Uterus (tissue), 4 donors: ENCODE results near the gene OAT. TPM values are rescaled to one million over a fixed set of nuclear protein-coding genes. Genes with fewer than 3 reads are reported as not detected.

ENCODE experiments used
- DNase-seq, 2 donors: peaks; one replicate each; pipeline ENCODE4 v3.0.0-alpha.2; 2019 to 2020
- H3K27ac ChIP-seq, 2 donors: fragments of 200-600 bp; sonication (generic); 1 replicate in 1 of 2; 2 replicates in 1 of 2; pipeline ENCODE4 v1.5.1; 2016 to 2018
- H3K27me3 ChIP-seq, 2 donors: fragments of 200-600 bp; sonication (generic); one replicate each; pipeline ENCODE4 v1.5.1; 2018 to 2019; ENCODE audit warnings: control low read depth in 1 of 2
- H3K36me3 ChIP-seq, 2 donors: fragments of 200-600 bp; sonication (generic); one replicate each; pipeline ENCODE4 v1.5.1; 2019; ENCODE audit warnings: control low read depth in 1 of 2
- H3K4me1 ChIP-seq, 2 donors: fragments of 200-600 bp; sonication (generic); one replicate each; pipeline ENCODE4 v1.5.1; 2018 to 2019; ENCODE audit warnings: control low read depth in 1 of 2
- H3K4me3 ChIP-seq, 2 donors: fragments of 200-600 bp; sonication (generic); 1 replicate in 1 of 2; 2 replicates in 1 of 2; pipeline ENCODE4 v1.5.1; 2018 to 2019; ENCODE audit warnings: mild to moderate bottlenecking in 1 of 2
- H3K9me3 ChIP-seq, 2 donors: fragments of 200-600 bp; sonication (generic); one replicate each; pipeline ENCODE4 v1.5.1; 2019; ENCODE audit warnings: control low read depth in 1 of 2
- POLR2A ChIP-seq, 2 donors: fragments of 450-650 bp; IDR thresholded peaks; one replicate each; pipeline ENCODE4 v1.6.1; 2016; ENCODE audit warnings: antibody characterized with exemption in 2 of 2, mild to moderate bottlenecking in 1 of 2, moderate library complexity in 1 of 2
- intact Hi-C: fragments of 100-400 bp; cut with DNase I; formaldehyde crosslinking; loops from one replicate; pipeline ENCODE4 v1.15.1; 2023; ENCODE audit warnings: low total_unique reads
- total RNA-seq, 4 donors: library from RNA; depleted of rRNA in 3 of 4; stranded (reverse); fragments of >200 nt in 3 of 4; gene quantifications; one replicate each; pipeline versions ENCODE4 v1.1.0 to v1.2.4, GENCODE V29; 2014 to 2023
- TF ChIP-seq, protein P1 (sequence below), 4 experiments: fragments of 200-600 bp in 2 of 4; fragments of 450-650 bp in 2 of 4; sonication (generic) in 2 of 4; IDR thresholded peaks; one replicate each; pipeline ENCODE4 v1.5.1; 2016 to 2019; ENCODE audit warnings: antibody characterized with exemption in 4 of 4, mild to moderate bottlenecking in 2 of 4, moderate library complexity in 1 of 4
- donor health status: DM: yes; HTN: yes; CAD: no.

Gene OAT
- total RNA-seq, 4 donors from 2014 or later, result 75.3 to 175 (median 97.6) TPM

- intact Hi-C loops, result loop anchor here (2.0 kb wide), 1 partner anchor 396 kb away; no protein-coding TSS in a partner anchor
- no peak for DNase-seq
- TF ChIP-seq, protein P1, sequence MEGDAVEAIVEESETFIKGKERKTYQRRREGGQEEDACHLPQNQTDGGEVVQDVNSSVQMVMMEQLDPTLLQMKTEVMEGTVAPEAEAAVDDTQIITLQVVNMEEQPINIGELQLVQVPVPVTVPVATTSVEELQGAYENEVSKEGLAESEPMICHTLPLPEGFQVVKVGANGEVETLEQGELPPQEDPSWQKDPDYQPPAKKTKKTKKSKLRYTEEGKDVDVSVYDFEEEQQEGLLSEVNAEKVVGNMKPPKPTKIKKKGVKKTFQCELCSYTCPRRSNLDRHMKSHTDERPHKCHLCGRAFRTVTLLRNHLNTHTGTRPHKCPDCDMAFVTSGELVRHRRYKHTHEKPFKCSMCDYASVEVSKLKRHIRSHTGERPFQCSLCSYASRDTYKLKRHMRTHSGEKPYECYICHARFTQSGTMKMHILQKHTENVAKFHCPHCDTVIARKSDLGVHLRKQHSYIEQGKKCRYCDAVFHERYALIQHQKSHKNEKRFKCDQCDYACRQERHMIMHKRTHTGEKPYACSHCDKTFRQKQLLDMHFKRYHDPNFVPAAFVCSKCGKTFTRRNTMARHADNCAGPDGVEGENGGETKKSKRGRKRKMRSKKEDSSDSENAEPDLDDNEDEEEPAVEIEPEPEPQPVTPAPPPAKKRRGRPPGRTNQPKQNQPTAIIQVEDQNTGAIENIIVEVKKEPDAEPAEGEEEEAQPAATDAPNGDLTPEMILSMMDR (IDR thresholded peaks at IDR 0.05), result no peak
- no peak for TF ChIP-seq POLR2A (IDR thresholded peaks at IDR 0.05)
- Histone ChIP-seq H3K4me3 (no peak overlapping the region), H3K36me3 (no peaks in the 10 kb centered on the region), H3K4me1 (peaks cover 0 to 4% of the 10 kb centered on the region in 2 donors), H3K27me3 (no peaks in the 10 kb centered on the region), H3K27ac (no peak overlapping the region), H3K9me3 (no peaks in the 10 kb centered on the region)
Measured at GRCh38 chr10:124390471-124391187, 28.1 kb downstream of the OAT start.

GRCh38 chr10:124389613-124390361 lies 28.9 kb downstream of the OAT start:
- no peak overlapping the region for H3K4me3 ChIP-seq

DNA sequence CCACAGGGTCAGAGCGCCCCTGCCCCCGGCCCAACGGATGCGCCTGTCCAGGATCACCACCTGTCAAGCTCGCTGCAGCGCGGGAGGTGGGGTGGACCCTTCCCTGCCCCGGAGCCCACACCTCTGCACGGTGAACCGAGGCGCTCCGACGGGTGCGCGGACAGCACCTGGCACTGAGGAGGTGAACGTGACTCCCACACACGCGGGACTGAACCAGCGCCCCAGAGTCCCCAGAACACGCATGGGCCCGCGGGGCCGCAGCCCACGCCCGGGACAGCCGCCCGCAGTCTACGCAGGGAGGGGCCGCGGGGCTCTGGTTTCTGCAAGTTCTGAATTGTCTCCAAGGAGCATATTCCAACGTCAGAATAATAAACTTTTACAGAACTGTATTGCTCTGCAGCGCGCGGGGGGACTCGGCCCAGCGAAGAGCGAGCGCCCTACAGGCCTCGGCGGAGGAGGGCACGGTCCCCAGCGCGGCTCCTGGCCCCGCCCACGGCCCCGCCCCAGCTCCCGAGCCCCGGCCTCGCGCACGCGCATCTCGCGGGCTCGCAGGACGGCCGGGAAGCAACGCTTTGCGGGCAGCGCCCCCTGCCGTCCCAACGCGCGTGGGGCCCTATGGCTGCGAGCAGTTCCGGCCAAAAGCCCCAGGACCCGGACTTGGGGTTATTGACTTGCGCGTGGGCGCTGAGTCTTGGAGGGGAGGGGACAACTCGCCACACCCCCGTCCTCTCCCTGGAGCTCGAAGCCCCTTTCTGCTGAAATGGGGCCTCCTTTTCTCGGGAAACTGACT lies 29.7 kb downstream of the OAT start:
- peak overlapping the region; percentile 48 for H3K27ac ChIP-seq
- H3K36me3 ChIP-seq, result no peaks in the 10 kb centered on the region
- DNase-seq, result peak; percentile 81 to 92
- intact Hi-C loops, result no loop called here
- peaks cover 0 to 4% of the 10 kb centered on the region in 2 donors for H3K4me1 ChIP-seq
- no peaks in the 10 kb centered on the region for H3K27me3 ChIP-seq
- TF ChIP-seq, protein P1 (IDR thresholded peaks at IDR 0.05), result peak; percentile 95 to 99 (median 98)
- no peak for TF ChIP-seq POLR2A (IDR thresholded peaks at IDR 0.05)
- H3K4me3 ChIP-seq, result peak overlapping the region; percentile 31 to 48
- no peaks in the 10 kb centered on the region for H3K9me3 ChIP-seq

More at GRCh38 chr10:124389613-124390361, 28.9 kb downstream of the OAT start:
- Histone ChIP-seq H3K27ac (peak overlapping the region; percentile 21 to 29), H3K4me1 (peaks cover 0 to 4% of the 10 kb centered on the region in 2 donors), H3K36me3 (no peaks in the 10 kb centered on the region), H3K9me3 (no peaks in the 10 kb centered on the region), H3K27me3 (no peaks in the 10 kb centered on the region)
- DNase-seq, result no peak
- no peak for TF ChIP-seq POLR2A (IDR thresholded peaks at IDR 0.05)
- TF ChIP-seq, protein P1 (IDR thresholded peaks at IDR 0.05), result no peak
- intact Hi-C loops, result loop anchor here (2.0 kb wide), 1 partner anchor 395 kb away; no protein-coding TSS in a partner anchor

DNA sequence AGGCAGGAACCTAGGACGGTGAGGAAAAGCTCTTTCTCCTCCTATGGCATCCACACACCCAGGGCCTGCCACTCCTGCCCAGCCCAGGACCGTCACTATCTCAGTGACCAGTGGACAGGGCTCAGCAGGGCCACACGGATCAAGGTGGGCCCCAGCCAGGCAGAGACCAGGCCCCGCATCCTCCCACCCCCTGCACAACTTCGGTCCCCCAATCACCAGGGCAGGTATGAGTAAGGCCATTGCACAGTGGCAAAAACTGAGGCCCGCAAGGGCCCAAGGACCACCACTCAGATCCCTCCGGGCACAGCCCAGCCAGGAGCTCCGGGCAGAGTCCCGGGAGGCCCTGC lies 30.3 kb downstream of the OAT start:
- no peaks in the 10 kb centered on the region for H3K27me3 ChIP-seq
- H3K4me3 ChIP-seq, result peak overlapping the region in 1 of 2 donors; percentile 48
- no peaks in the 10 kb centered on the region for H3K36me3 ChIP-seq
- no peak for DNase-seq
- TF ChIP-seq, protein P1 (IDR thresholded peaks at IDR 0.05), result no peak
- TF ChIP-seq POLR2A (IDR thresholded peaks at IDR 0.05), result no peak
- peaks cover 0 to 4% of the 10 kb centered on the region in 2 donors for H3K4me1 ChIP-seq
- intact Hi-C loops, result no loop called here
- peak overlapping the region in 1 of 2 donors; percentile 48 for H3K27ac ChIP-seq
- no peaks in the 10 kb centered on the region for H3K9me3 ChIP-seq
